Measurements from ENCODE around the gene FTSJ1. TPM values are rescaled to one million over a fixed set of nuclear protein-coding genes. Genes with fewer than 3 reads are reported as not detected.

FTSJ1 gene
- total and polyA plus RNA-seq, 3 donors from 2014 or later: 38.0 to 50.9 (median 46.4) TPM

DNA sequence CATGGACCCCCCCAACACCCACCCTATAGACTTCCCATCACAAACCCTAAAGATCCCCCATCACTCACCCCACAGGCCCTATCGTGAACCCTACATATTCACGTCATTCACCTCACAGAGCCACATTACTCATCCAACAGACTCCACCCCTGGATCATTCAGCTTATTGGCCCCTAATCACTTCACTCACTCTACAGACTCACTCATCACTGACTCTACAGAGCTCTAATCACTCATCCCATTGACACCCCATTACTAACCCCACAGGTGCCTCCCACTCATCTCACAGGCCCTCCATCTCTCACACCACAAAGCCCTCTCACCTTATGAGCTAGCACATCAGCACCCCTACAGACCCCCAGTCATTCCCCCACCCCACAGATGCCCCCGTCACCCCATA is 57.2 kb downstream of the FTSJ1 start:
- Histone ChIP-seq H3K27me3 (no peaks in the 10 kb centered on the region), H3K27ac (no peak overlapping the region), H3K4me3 (no peak overlapping the region), H3K36me3 (ENCODE audit: low read depth, missing control alignments) (no peaks in the 10 kb centered on the region), H3K9me3 (no peaks in the 10 kb centered on the region), H3K4me1 (no peaks in the 10 kb centered on the region)
- no peak for DNase-seq
- intact Hi-C loops (cut with DNase I; ENCODE audit: low total_unique reads): no loop called here
- 100% methylated on average over 2 to 3 of the region's 3 CpGs for WGBS, 2 donors
- no peak for TF ChIP-seq POLR2A (IDR thresholded peaks at IDR 0.05)
- TF ChIP-seq, protein P1, sequence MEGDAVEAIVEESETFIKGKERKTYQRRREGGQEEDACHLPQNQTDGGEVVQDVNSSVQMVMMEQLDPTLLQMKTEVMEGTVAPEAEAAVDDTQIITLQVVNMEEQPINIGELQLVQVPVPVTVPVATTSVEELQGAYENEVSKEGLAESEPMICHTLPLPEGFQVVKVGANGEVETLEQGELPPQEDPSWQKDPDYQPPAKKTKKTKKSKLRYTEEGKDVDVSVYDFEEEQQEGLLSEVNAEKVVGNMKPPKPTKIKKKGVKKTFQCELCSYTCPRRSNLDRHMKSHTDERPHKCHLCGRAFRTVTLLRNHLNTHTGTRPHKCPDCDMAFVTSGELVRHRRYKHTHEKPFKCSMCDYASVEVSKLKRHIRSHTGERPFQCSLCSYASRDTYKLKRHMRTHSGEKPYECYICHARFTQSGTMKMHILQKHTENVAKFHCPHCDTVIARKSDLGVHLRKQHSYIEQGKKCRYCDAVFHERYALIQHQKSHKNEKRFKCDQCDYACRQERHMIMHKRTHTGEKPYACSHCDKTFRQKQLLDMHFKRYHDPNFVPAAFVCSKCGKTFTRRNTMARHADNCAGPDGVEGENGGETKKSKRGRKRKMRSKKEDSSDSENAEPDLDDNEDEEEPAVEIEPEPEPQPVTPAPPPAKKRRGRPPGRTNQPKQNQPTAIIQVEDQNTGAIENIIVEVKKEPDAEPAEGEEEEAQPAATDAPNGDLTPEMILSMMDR (IDR thresholded peaks at IDR 0.05): no peak

Other genes with a start within 250 kb of the FTSJ1 start
- 10 to 100 TPM in 1 of 2 donors, 1 to 10 TPM in 1; 6.0 to 14.3 TPM for gene SSX1, start 220.8 kb upstream of the FTSJ1 start, total RNA-seq
- 11.0 TPM for gene SSX1, start 220.8 kb upstream of the FTSJ1 start, polyA plus RNA-seq (ENCODE audit: insufficient read depth, low read depth, low replicate concordance)
- 10 to 100 TPM; 12.8 to 26.1 TPM for gene SSX3, start 119.5 kb upstream of the FTSJ1 start, total RNA-seq
- gene SSX3, start 119.5 kb upstream of the FTSJ1 start, polyA plus RNA-seq (ENCODE audit: insufficient read depth, low read depth, low replicate concordance): 17.7 TPM
- gene SSX4, start 92.7 kb upstream of the FTSJ1 start, total RNA-seq: 1 to 10 TPM; 2.7 to 3.8 TPM
- gene SSX4, start 92.7 kb upstream of the FTSJ1 start, polyA plus RNA-seq (ENCODE audit: insufficient read depth, low read depth, low replicate concordance): 5.3 TPM
- gene SSX4B, start 64.2 kb upstream of the FTSJ1 start, total RNA-seq: 1 to 10 TPM in 1 of 2 donors, not detected in 1; 3.8 TPM
- gene SSX4B, start 64.2 kb upstream of the FTSJ1 start, polyA plus RNA-seq (ENCODE audit: insufficient read depth, low read depth, low replicate concordance): not detected
- 1 to 10 TPM; 2.5 to 4.2 TPM for gene SLC38A5, start 5.9 kb upstream of the FTSJ1 start, total RNA-seq
- gene SLC38A5, start 5.9 kb upstream of the FTSJ1 start, polyA plus RNA-seq (ENCODE audit: insufficient read depth, low read depth, low replicate concordance): 3.5 TPM
- 100 to 1,000 TPM in 1 of 2 donors, 10 to 100 TPM in 1; 58.7 to 110 TPM for gene PORCN, start 32.8 kb downstream of the FTSJ1 start, total RNA-seq
- 25.0 TPM for gene PORCN, start 32.8 kb downstream of the FTSJ1 start, polyA plus RNA-seq (ENCODE audit: insufficient read depth, low read depth, low replicate concordance)
- gene EBP, start 45.6 kb downstream of the FTSJ1 start, total RNA-seq: 10 to 100 TPM; 30.4 to 61.0 TPM
- 48.8 TPM for gene EBP, start 45.6 kb downstream of the FTSJ1 start, polyA plus RNA-seq (ENCODE audit: insufficient read depth, low read depth, low replicate concordance)
- gene TBC1D25, start 63.5 kb downstream of the FTSJ1 start, total RNA-seq: 10 to 100 TPM; 27.3 to 36.1 TPM
- gene TBC1D25, start 63.5 kb downstream of the FTSJ1 start, polyA plus RNA-seq (ENCODE audit: insufficient read depth, low read depth, low replicate concordance): 19.3 TPM
- gene RBM3, start 98.3 kb downstream of the FTSJ1 start, total RNA-seq: 100 to 1,000 TPM; 121 to 167 TPM
- gene RBM3, start 98.3 kb downstream of the FTSJ1 start, polyA plus RNA-seq (ENCODE audit: insufficient read depth, low read depth, low replicate concordance): 214 TPM
- 100 to 1,000 TPM; 109 to 148 TPM for gene WDR13, start 121.3 kb downstream of the FTSJ1 start, total RNA-seq
- 69.6 TPM for gene WDR13, start 121.3 kb downstream of the FTSJ1 start, polyA plus RNA-seq (ENCODE audit: insufficient read depth, low read depth, low replicate concordance)
- gene WAS, start 207.6 kb downstream of the FTSJ1 start, total RNA-seq: 1 to 10 TPM; 2.5 to 5.5 TPM
- 4.7 TPM for gene WAS, start 207.6 kb downstream of the FTSJ1 start, polyA plus RNA-seq (ENCODE audit: insufficient read depth, low read depth, low replicate concordance)
- gene SUV39H1, start 220.5 kb downstream of the FTSJ1 start, total RNA-seq: 10 to 100 TPM; 16.5 to 16.7 TPM
- 10.3 TPM for gene SUV39H1, start 220.5 kb downstream of the FTSJ1 start, polyA plus RNA-seq (ENCODE audit: insufficient read depth, low read depth, low replicate concordance)